Lung (tissue), 12 donors: ENCODE data around the gene GLB1L. TPM values are rescaled to one million over a fixed set of nuclear protein-coding genes. Genes with fewer than 3 reads are reported as not detected.

Source experiments
- ATAC-seq: fragments of 200-7000 bp; cut with Tn5 transposase; one replicate; pipeline ENCODE4 v1.9.1; 2020; ENCODE audit warnings: moderate number of reproducible peaks; ENCODE audit not compliant: insufficient read depth, low FRiP score
- DNase-seq, 3 donors: peaks; one replicate each; pipeline ENCODE4 v3.0.0-alpha.2; 2013 to 2017
- H3K27ac ChIP-seq, 2 donors: one replicate each; pipeline ENCODE4 v1.5.1; 2013; ENCODE audit warnings: mild to moderate bottlenecking in 2 of 2, moderate library complexity in 2 of 2, control low read depth in 1 of 2, inconsistent platforms in 1 of 2, low read depth in 1 of 2, low read length in 1 of 2
- H3K27me3 ChIP-seq, 3 donors: one replicate each; pipeline ENCODE4 v1.5.1; 2013; ENCODE audit warnings: low read length in 2 of 3; ENCODE audit not compliant: control insufficient read depth in 3 of 3, insufficient read depth in 3 of 3
- H3K36me3 ChIP-seq, 4 donors: one replicate each; pipeline ENCODE4 v1.5.1; 2013; ENCODE audit warnings: low read length in 4 of 4, mild to moderate bottlenecking in 1 of 4, moderate library complexity in 1 of 4; ENCODE audit not compliant: control insufficient read depth in 4 of 4, insufficient read depth in 4 of 4
- H3K4me1 ChIP-seq, 5 donors: one replicate each; pipeline ENCODE4 v1.5.1; 2013; ENCODE audit warnings: low read length in 5 of 5, mild to moderate bottlenecking in 2 of 5, moderate library complexity in 1 of 5; ENCODE audit not compliant: control insufficient read depth in 5 of 5, insufficient read depth in 5 of 5
- H3K4me3 ChIP-seq: one replicate; pipeline ENCODE4 v1.5.1; 2013; ENCODE audit warnings: mild to moderate bottlenecking, control low read depth, moderate library complexity
- H3K9ac ChIP-seq, 2 donors: one replicate each; pipeline ENCODE4 v1.5.1; 2013; ENCODE audit warnings: low read length in 2 of 2, control low read depth in 1 of 2; ENCODE audit not compliant: insufficient read depth in 1 of 2
- H3K9me3 ChIP-seq, 4 donors: one replicate each; pipeline ENCODE4 v1.5.1; 2013; ENCODE audit warnings: low read length in 3 of 4, mild to moderate bottlenecking in 1 of 4, moderate library complexity in 1 of 4; ENCODE audit not compliant: control insufficient read depth in 4 of 4, insufficient read depth in 3 of 4
- WGBS, 2 donors: extraction: QIAGEN DNeasy Blood & Tissue Kit; methylation state at CpG; one replicate each; pipeline ENCODE4 v1.1.7; 2013; 5-methylcytosine and 5-hydroxymethylcytosine counted together
- polyA plus RNA-seq, 2 donors: library from polyadenylated mRNA; stranded (reverse); fragments of 200-250 nt; gene quantifications; one replicate each; pipeline ENCODE4 v1.2.1, GENCODE V29; 2013
- total RNA-seq, 2 donors: library from RNA; depleted of rRNA in 1 of 2; stranded (reverse); fragments of >200 nt in 1 of 2; gene quantifications; one replicate each; pipeline ENCODE4 v1.2.1, GENCODE V29; 2014 to 2021
- TF ChIP-seq, protein P1 (sequence below): IDR thresholded peaks from 2 replicates; pipeline ENCODE4 v1.5.1; 2012; ENCODE audit warnings: mild to moderate bottlenecking; ENCODE audit errors: control extremely low read depth, extremely low read depth
- donor health status: control.
- donor health status: control.
- donor health status: Bipolar disorder and iron deficiency.
- donor health status: healthy.
- donor health status: DM: yes; HTN: yes; CAD: no.

Gene GLB1L
- total and polyA plus RNA-seq, 4 donors: 7.5 to 18.7 (median 13.6) TPM

DNA sequence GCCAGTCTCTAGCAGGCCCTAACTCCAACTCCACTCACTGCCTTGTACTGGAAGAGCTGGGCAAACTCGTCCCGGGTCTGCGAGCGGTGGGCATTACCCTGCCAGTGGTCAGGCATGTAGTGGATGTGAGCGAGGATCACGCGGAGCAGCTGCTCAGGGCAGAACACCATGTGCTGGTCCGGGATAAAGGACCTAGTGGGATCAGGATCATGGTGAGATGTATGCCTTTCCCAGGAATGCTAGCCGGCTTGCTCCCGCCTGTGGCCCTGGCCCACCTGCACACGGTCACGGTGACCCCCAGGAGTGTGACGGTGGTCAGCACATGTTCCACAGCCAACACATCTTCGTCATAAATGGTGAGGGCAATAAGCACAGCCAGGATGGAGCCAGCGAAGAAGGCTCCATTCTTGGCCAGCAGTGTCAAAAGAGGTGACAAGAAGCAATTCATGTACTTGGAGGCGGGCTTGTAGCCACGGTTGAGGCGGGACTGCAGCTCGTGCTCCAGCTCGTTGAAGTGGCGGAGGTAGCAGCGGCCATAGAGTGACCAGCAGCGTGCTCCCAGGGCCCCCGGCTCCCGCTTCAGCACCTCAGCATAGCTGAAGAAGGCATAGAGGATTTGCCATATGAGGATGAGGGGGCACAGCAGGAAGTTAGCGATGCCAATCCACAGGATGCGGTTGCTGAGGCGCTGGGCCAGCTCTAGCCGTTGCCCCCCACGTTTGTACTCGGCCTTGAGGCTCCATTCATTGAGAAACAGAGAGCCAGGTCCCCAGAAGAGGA is 21.2 kb downstream of the GLB1L start:
- Histone ChIP-seq H3K36me3 (peaks cover 18 to 60% (median 41%) of the 10 kb centered on the region in 4 donors), H3K4me1 (peaks cover 4 to 28% (median 15%) of the 10 kb centered on the region in 5 donors), H3K4me3 (no peak overlapping the region), H3K27ac (no peak overlapping the region), H3K9ac (no peak overlapping the region), H3K27me3 (no peaks in the 10 kb centered on the region), H3K9me3 (no peaks in the 10 kb centered on the region)
- DNase-seq: no peak
- TF ChIP-seq, protein P1, sequence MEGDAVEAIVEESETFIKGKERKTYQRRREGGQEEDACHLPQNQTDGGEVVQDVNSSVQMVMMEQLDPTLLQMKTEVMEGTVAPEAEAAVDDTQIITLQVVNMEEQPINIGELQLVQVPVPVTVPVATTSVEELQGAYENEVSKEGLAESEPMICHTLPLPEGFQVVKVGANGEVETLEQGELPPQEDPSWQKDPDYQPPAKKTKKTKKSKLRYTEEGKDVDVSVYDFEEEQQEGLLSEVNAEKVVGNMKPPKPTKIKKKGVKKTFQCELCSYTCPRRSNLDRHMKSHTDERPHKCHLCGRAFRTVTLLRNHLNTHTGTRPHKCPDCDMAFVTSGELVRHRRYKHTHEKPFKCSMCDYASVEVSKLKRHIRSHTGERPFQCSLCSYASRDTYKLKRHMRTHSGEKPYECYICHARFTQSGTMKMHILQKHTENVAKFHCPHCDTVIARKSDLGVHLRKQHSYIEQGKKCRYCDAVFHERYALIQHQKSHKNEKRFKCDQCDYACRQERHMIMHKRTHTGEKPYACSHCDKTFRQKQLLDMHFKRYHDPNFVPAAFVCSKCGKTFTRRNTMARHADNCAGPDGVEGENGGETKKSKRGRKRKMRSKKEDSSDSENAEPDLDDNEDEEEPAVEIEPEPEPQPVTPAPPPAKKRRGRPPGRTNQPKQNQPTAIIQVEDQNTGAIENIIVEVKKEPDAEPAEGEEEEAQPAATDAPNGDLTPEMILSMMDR: no peak
- 92 to 93% methylated on average over 31 of the region's 31 CpGs for WGBS, 2 donors
- ATAC-seq: no peak

DNA sequence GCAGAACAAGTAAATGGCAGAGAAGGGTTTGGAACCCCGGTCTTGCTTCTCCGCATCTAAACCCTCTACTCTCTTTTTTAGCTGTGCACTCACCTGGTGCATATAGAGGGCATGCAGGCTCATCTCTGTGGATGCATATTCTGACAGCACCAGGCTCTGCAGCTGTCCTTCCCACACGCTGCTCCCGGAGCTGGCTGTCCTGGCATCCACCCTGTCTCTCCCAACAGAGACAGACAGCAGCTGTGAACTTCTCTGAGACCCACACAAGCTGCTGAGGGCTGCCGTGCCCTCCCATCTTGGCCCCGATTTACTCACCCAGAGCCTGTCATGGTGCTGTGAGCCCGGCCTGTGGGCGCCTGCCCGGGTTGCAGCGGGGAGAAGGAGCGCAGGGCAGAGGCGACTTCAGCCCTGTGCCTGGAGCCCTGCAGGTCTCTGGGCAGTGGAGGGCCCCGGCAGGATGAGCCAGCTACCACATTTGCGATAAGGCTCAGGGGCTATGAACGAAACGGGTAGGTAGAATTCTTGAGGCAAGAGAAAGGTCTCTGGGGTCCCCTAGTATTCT is 23.2 kb downstream of the GLB1L start:
- peaks cover 18 to 60% (median 41%) of the 10 kb centered on the region in 4 donors for H3K36me3 ChIP-seq
- TF ChIP-seq, protein P1: no peak
- no peak overlapping the region for H3K27ac ChIP-seq
- peaks cover 0 to 26% (median 7%) of the 10 kb centered on the region in 5 donors for H3K4me1 ChIP-seq
- whole genome bisulfite sequencing, 2 donors: 96% methylated on average over 16 of the region's 16 CpGs
- H3K27me3 ChIP-seq: no peaks in the 10 kb centered on the region
- no peaks in the 10 kb centered on the region for H3K9me3 ChIP-seq
- DNase-seq (no peak), ATAC-seq (no peak)
- no peak overlapping the region for H3K4me3 ChIP-seq
- H3K9ac ChIP-seq: no peak overlapping the region

DNA sequence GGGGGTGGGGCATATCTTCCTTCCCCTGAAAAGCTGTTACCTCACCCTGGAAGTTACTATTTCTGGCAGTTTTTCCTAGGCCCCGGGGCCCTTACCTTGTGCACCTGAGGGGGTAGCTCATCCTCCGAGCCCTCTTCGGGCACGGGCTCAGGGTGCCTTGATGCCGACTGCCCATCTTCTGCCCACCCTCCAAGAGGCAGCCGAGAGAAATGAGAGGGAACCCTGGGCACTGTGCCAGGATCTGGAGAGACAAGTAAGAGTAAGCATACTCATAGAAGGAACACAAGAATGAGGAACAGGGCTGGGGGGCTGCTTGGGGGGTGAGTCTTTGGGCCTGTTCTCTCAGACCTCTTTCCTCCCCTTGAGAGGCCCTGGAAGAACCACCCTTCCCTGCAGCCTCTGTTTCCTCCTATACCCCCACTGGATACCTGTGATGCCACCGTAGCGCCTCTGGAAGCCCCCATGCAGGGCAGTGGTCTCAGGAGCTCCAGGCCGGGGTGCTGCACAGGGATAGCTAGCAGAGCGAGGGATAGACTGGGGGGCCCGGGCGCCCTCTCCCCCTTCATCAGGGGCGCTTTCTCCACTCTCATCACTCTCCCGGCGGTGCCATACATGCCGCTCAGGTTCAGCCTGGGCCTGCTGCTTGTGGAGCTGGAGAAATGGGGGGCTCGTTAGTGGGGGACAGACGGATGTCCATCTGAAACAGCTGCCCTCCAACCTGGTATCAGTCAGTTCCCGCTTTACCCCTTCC is 24.4 kb downstream of the GLB1L start:
- Histone ChIP-seq H3K27ac (no peak overlapping the region), H3K9me3 (no peaks in the 10 kb centered on the region), H3K4me3 (no peak overlapping the region), H3K4me1 (peaks cover 0 to 26% (median 11%) of the 10 kb centered on the region in 5 donors), H3K27me3 (no peaks in the 10 kb centered on the region), H3K36me3 (peaks cover 18 to 59% (median 48%) of the 10 kb centered on the region in 4 donors), H3K9ac (no peak overlapping the region)
- TF ChIP-seq, protein P1: no peak
- WGBS, 2 donors: 89 to 90% methylated on average over 19 of the region's 19 CpGs
- DNase-seq (no peak), ATAC-seq (no peak)
